ENCODE results near the gene FAM174A.

- no peak for TF ChIP-seq ZNF274 (IDR thresholded peaks at IDR 0.05; ENCODE audit: low read depth, low read length)
- TF ChIP-seq YY1 (IDR thresholded peaks at IDR 0.05; ENCODE audit: insufficient read depth, insufficient read length): no peak
- no peak for TF ChIP-seq SUZ12 (IDR thresholded peaks at IDR 0.05; ENCODE audit: extremely low read depth, insufficient read depth, insufficient read length)
These were observed 41.2 kb upstream of the FAM174A start for GRCh38 chr5:100493996-100494395.

Data from NT2/D1 (cell line).